Transverse colon (tissue), 4 donors: ENCODE measurements around the gene RSPH3. TPM values are rescaled to one million over a fixed set of nuclear protein-coding genes. Genes with fewer than 3 reads are reported as not detected.

Source experiments
- DNase-seq: peaks from one replicate; pipeline ENCODE4 v3.0.0-alpha.2; 2019
- H3K27ac ChIP-seq, 4 donors: fragments of 200-600 bp; sonication (generic); 2 replicates each; pipeline ENCODE4 v1.5.1; 2016 to 2018; ENCODE audit warnings: inconsistent platforms in 4 of 4
- H3K27me3 ChIP-seq: fragments of 200-600 bp; sonication (generic); 2 replicates; pipeline ENCODE4 v1.5.1; 2017; ENCODE audit warnings: inconsistent platforms
- H3K36me3 ChIP-seq, 4 donors: fragments of 200-600 bp; sonication (generic); 2 replicates each; pipeline ENCODE4 v1.5.1; 2017 to 2019; ENCODE audit warnings: inconsistent platforms in 4 of 4
- H3K4me1 ChIP-seq, 4 donors: fragments of 200-600 bp; sonication (generic); 2 replicates each; pipeline ENCODE4 v1.5.1; 2017 to 2020; ENCODE audit warnings: inconsistent platforms in 4 of 4
- H3K4me3 ChIP-seq, 4 donors: fragments of 200-600 bp; sonication (generic); 1 replicate in 1 of 4; 2 replicates in 3 of 4; pipeline versions ENCODE4 v1.5.1 to v1.6.1; 2017 to 2019; ENCODE audit warnings: inconsistent platforms in 4 of 4
- H3K9me3 ChIP-seq, 2 donors: fragments of 200-600 bp; sonication (generic); 2 replicates each; pipeline ENCODE4 v1.5.1; 2017 to 2019; ENCODE audit warnings: inconsistent platforms in 2 of 2
- EP300 ChIP-seq: sonication (generic); formaldehyde crosslinking; IDR thresholded peaks from one replicate; pipeline ENCODE4 v1.6.1; 2017; ENCODE audit warnings: antibody characterized with exemption, low read depth
- POLR2A ChIP-seq: fragments of 450-650 bp; IDR thresholded peaks from one replicate; pipeline ENCODE4 v1.6.1; 2016; ENCODE audit warnings: antibody characterized with exemption, mild to moderate bottlenecking, moderate library complexity
- POLR2AphosphoS5 ChIP-seq, 3 donors: sonication (generic); formaldehyde crosslinking; IDR thresholded peaks; one replicate each; pipeline ENCODE4 v1.6.1; 2016; ENCODE audit warnings: antibody characterized with exemption in 3 of 3
- WGBS, 2 donors: methylation state at CpG; one replicate each; pipeline ENCODE4 v1.1.5; 2018; ENCODE audit warnings: low coverage in 1 of 2; 5-methylcytosine and 5-hydroxymethylcytosine counted together
- in situ Hi-C, 4 donors: fragments of 200-750 bp; cut with MboI; loops; one replicate each; pipeline versions ENCODE4 v1.15.0 to v1.15.1; 2017; ENCODE audit warnings: low sequenced_read_pairs in 3 of 4, low pct_ligation_motif_present in 1 of 4, low pct_unique_long_range_greater_than_20kb in 1 of 4
- intact Hi-C: fragments of 100-400 bp; cut with DNase I; formaldehyde crosslinking; loops from one replicate; pipeline ENCODE4 v1.15.1; 2023; ENCODE audit warnings: low total_unique reads
- total RNA-seq, 4 donors: library from RNA; depleted of rRNA; stranded (reverse); fragments of >200 nt; gene quantifications; one replicate each; pipeline ENCODE4 v1.1.0, GENCODE V29; 2016
- TF ChIP-seq, protein P1 (sequence below), 5 experiments: fragments of 200-600 bp in 3 of 5; fragments of 450-650 bp in 2 of 5; sonication (generic) in 3 of 5; IDR thresholded peaks; 1 replicate in 2 of 5; 2 replicates in 3 of 5; pipeline ENCODE4 v1.5.1; 2016 to 2017; ENCODE audit warnings: antibody characterized with exemption in 5 of 5, inconsistent platforms in 3 of 5, mild to moderate bottlenecking in 2 of 5, moderate library complexity in 1 of 5

Gene RSPH3
- total RNA-seq, 4 donors from 2014 or later, result 13.3 to 24.1 (median 23.5) TPM

DNA sequence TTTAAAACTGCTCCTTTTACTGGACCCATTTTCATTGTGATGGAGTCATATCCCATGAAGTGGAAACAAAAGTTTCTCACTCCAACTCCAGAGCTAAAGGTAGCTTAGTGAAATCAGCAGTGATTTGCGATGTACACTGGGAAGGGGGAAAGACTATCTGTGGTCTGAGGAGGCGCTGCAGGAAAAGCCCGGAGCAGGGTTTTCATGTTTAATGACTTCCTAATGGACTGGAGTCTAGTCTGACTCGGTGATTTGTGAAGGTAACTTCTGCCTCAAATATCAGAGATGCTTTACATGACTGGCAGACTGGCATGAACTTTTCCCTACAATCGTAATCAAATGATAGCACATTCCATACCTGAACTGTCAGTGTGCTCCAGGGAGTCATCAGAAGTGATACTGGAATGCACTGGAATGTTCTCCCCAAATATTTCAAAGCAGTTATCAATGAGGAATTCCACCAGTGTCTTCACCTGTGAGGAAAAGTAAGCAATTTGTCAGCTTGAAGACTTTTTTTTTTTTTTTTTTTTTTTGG is 37.8 kb upstream of the RSPH3 start:
- in situ Hi-C loops (no loop called here), intact Hi-C loops (no loop called here)
- DNase-seq, result no peak
- no peaks in the 10 kb centered on the region for H3K36me3 ChIP-seq
- H3K27me3 ChIP-seq, result no peaks in the 10 kb centered on the region
- 66 to 78% methylated on average over 4 to 5 of the region's 5 CpGs for WGBS, 2 donors
- peaks cover 0 to 12% (median 0%) of the 10 kb centered on the region in 4 donors for H3K4me1 ChIP-seq
- TF ChIP-seq, protein P1, sequence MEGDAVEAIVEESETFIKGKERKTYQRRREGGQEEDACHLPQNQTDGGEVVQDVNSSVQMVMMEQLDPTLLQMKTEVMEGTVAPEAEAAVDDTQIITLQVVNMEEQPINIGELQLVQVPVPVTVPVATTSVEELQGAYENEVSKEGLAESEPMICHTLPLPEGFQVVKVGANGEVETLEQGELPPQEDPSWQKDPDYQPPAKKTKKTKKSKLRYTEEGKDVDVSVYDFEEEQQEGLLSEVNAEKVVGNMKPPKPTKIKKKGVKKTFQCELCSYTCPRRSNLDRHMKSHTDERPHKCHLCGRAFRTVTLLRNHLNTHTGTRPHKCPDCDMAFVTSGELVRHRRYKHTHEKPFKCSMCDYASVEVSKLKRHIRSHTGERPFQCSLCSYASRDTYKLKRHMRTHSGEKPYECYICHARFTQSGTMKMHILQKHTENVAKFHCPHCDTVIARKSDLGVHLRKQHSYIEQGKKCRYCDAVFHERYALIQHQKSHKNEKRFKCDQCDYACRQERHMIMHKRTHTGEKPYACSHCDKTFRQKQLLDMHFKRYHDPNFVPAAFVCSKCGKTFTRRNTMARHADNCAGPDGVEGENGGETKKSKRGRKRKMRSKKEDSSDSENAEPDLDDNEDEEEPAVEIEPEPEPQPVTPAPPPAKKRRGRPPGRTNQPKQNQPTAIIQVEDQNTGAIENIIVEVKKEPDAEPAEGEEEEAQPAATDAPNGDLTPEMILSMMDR (IDR thresholded peaks at IDR 0.05), result no peak
- TF ChIP-seq POLR2A (no peak), EP300 (no peak), POLR2AphosphoS5 (IDR thresholded peaks at IDR 0.05) (no peak)
- no peak overlapping the region for H3K4me3 ChIP-seq
- no peaks in the 10 kb centered on the region for H3K9me3 ChIP-seq
- H3K27ac ChIP-seq, result no peak overlapping the region

DNA sequence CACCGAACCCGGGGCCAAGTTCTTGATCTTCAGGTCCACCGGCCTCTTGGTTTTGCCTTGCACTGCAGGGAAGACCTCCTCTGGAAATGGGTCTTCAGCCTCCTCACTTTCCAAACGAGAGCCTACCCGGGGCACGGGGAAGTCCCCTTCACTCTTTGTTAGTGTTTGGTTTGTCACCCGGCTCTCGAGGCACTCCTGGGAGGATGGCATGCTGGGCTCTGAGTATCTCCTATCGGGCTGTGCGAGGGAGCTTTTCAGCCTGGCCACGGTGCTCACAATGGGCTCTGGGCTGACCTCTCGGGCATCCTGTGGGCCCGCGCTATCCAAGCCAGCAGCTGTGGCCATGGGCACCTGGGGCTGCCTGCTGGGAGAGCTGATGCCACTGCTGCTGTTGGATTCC is 36.7 kb upstream of the RSPH3 start:
- Histone ChIP-seq H3K27me3 (no peaks in the 10 kb centered on the region), H3K4me1 (peaks cover 0 to 6% (median 0%) of the 10 kb centered on the region in 4 donors), H3K36me3 (no peaks in the 10 kb centered on the region), H3K9me3 (no peaks in the 10 kb centered on the region), H3K4me3 (no peak overlapping the region), H3K27ac (no peak overlapping the region)
- TF ChIP-seq EP300, result no peak
- no peak for TF ChIP-seq POLR2A
- TF ChIP-seq, protein P1 (IDR thresholded peaks at IDR 0.05), result no peak
- TF ChIP-seq POLR2AphosphoS5 (IDR thresholded peaks at IDR 0.05), result no peak
- WGBS, 2 donors, result 85% methylated on average over 14 of the region's 14 CpGs; no CpG with 5 or more reads in 1 of the 2 donors
- intact Hi-C loops (no loop called here), in situ Hi-C loops (no loop called here)
- no peak for DNase-seq

DNA sequence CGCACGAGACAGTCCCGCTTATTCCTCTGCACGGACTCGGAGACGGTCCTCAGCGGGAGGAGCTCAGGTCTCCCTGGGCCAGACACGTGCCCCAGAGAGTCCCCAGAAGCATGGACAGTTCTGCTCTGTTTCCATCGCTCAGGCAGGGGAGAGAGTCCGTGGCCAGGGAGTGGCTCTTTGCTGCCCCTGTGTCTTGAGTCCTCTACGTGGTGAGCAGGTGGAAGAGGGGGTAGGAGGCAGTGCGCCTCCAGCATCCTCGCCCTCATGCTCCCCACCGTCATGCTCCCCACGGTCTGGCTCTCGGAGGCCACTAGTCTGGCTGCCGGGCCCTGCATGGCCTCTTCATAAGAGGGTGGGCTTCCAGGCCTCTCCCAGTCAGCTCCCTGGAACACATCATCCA is 35.9 kb upstream of the RSPH3 start:
- TF ChIP-seq POLR2AphosphoS5 (IDR thresholded peaks at IDR 0.05) (no peak), EP300 (no peak), POLR2A (no peak)
- TF ChIP-seq, protein P1 (IDR thresholded peaks at IDR 0.05), result no peak
- Histone ChIP-seq H3K4me3 (no peak overlapping the region), H3K27me3 (no peaks in the 10 kb centered on the region), H3K9me3 (no peaks in the 10 kb centered on the region), H3K27ac (no peak overlapping the region), H3K4me1 (peaks cover 0 to 6% (median 0%) of the 10 kb centered on the region in 4 donors), H3K36me3 (no peaks in the 10 kb centered on the region)
- WGBS, 2 donors, result 90% methylated on average over 17 of the region's 17 CpGs; no CpG with 5 or more reads in 1 of the 2 donors
- in situ Hi-C loops, result no loop called here
- DNase-seq, result no peak
- intact Hi-C loops, result no loop called here

DNA sequence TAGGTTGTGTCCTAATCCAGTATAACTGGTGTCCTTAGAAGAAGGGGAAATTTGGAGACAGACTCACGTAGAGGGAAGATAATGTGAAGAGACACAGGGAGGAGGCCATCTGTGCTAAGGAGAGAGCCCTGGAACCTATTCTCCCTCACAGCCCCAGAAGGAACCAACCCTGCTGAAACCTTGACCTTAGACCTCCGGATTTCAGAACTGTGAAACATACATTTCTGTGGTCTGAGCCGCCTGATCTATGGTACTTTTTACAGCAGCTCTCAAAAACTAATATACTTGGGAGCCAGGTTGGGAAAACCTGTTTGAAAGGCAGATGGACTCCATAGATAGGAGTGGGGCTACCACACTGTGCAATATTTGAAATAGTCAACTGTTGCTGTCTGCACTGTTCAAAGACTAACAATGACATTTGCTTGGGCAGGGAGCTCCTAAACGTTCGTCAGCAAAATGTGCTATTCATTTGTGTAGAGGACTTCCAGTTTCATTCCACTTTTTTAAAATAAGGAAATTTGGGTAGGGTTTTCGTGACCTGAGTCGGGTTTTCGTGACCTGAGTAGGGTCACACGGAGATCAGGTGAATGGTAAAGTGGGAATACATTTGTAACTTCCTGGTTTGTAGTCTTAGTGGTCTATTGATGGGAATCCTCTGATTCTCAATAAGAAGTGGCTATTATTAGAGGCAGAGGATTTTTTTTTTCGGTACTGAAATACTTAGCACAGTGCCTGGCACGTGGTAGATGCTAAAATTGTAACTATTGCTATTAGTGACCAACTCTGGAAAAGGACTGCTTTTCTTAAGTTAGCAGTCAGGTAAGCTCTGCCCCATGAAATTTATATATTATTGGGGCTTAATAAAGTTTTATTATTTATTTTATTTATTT is 33.4 kb upstream of the RSPH3 start:
- Histone ChIP-seq H3K9me3 (no peaks in the 10 kb centered on the region), H3K27ac (peak overlapping the region in 3 of 4 donors; percentile 9 to 36 (median 26)), H3K4me1 (no peaks in the 10 kb centered on the region), H3K4me3 (no peak overlapping the region), H3K27me3 (no peaks in the 10 kb centered on the region), H3K36me3 (no peaks in the 10 kb centered on the region)
- TF ChIP-seq EP300, result no peak
- TF ChIP-seq POLR2A, result no peak
- WGBS, 2 donors, result 74 to 89% methylated on average over 10 to 11 of the region's 11 CpGs
- intact Hi-C loops, result no loop called here
- no peak for DNase-seq
- in situ Hi-C loops, result no loop called here
